Measurements from ENCODE around the gene MTMR6. TPM values are rescaled to one million over a fixed set of nuclear protein-coding genes. Genes with fewer than 3 reads are reported as not detected.
A peak's percentile ranks its signal among the peaks of the same experiment; 100 is the strongest.

The MTMR6 gene
- polyA plus RNA-seq, 1 donor: 13.9 TPM

DNA sequence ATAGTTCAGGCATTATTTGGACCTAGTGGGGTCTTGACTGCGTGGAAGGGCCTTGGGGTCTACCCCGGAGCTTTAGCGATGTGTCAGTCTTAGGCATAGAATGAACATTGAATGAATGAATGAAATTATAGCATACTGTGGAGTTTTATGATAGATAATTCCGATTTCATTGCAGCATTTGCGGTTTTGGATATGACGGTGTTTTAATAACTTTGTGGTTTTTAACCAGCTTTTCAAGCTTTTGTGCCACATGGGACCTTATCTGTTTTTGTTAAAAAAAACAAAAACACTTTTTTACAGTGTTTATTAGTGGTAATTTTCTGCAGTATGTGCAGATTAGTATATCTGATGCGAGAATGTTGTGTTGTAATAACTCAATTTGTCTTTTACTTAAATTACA, 14.8 kb upstream of the MTMR6 start:
- peak overlapping the region; percentile 79 for H3K27ac ChIP-seq (ENCODE audit: low read length)
- DNase-seq: no peak
- peaks cover 4% of the 10 kb centered on the region for H3K9me3 ChIP-seq (ENCODE audit: control insufficient read depth, low read depth, low read length)
- no peaks in the 10 kb centered on the region for H3K4me1 ChIP-seq (ENCODE audit: control insufficient read depth, insufficient read depth, low read length)
- no peaks in the 10 kb centered on the region for H3K36me3 ChIP-seq (ENCODE audit: control insufficient read depth, insufficient read depth, low read length)
- H3K4me3 ChIP-seq (ENCODE audit: low read length): peak overlapping the region; percentile 72
- peaks cover 8% of the 10 kb centered on the region for H3K27me3 ChIP-seq (ENCODE audit: control insufficient read depth, insufficient read depth, low read length)
- WGBS (ENCODE audit: insufficient coverage, low lambda C conversion rate): 0% methylated on average over 1 of the region's 7 CpGs

DNA sequence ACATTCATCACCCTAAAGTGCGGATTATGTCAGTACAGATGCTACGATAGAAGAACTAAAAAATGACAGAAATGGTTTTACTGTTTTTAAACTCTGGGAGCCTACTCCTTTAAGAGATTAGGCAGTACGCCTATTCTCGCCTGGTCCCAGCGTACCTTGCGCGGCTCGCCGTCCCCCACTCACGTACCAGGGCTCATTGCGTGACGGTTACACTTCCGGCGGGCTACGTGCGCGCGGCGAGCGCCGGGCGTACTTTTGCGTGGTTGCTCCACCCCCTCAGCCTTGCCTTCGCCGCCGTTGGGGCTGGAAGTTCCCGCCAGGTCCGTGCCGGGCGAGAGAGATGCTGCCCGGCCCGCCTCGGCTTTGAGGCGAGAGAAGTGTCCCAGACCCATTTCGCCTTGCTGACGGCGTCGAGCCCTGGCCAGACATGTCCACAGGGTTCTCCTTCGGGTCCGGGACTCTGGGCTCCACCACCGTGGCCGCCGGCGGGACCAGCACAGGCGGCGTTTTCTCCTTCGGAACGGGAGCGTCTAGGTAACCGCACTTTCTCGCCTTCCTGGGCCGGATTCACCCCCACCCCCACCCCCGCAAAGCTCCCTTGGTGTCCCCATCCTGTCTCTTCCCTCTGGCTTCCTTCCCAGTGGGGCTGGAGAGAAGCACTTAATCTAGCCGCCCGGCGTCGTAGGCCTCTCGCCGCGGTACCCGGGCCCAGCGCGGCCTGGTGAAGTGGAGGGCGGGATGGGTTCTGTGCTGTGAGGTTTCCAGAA, 14.2 kb upstream of the MTMR6 start, which contains the start of gene NUP58:
Gene NUP58 (plus strand): TSS at position 279 of the 767 bp plus-strand sequence. CDS start 149 bp downstream, at position 428.
- H3K27ac ChIP-seq (ENCODE audit: low read length): peak within 1 kb of the TSS; percentile 79
- H3K9me3 ChIP-seq (ENCODE audit: control insufficient read depth, low read depth, low read length): peaks cover 4% of the 10 kb centered on the region
- H3K36me3 ChIP-seq (ENCODE audit: control insufficient read depth, insufficient read depth, low read length): no peaks in the 10 kb centered on the region
- no CpG with 5 or more reads among the region's 64 CpGs for WGBS (ENCODE audit: insufficient coverage, low lambda C conversion rate)
- peak; percentile 96 to 97 for DNase-seq
- peak within 1 kb of the TSS; percentile 72 for H3K4me3 ChIP-seq (ENCODE audit: low read length)
- peaks cover 11% of the 10 kb centered on the region for H3K27me3 ChIP-seq (ENCODE audit: control insufficient read depth, insufficient read depth, low read length)
- H3K4me1 ChIP-seq (ENCODE audit: control insufficient read depth, insufficient read depth, low read length): no peaks in the 10 kb centered on the region

DNA sequence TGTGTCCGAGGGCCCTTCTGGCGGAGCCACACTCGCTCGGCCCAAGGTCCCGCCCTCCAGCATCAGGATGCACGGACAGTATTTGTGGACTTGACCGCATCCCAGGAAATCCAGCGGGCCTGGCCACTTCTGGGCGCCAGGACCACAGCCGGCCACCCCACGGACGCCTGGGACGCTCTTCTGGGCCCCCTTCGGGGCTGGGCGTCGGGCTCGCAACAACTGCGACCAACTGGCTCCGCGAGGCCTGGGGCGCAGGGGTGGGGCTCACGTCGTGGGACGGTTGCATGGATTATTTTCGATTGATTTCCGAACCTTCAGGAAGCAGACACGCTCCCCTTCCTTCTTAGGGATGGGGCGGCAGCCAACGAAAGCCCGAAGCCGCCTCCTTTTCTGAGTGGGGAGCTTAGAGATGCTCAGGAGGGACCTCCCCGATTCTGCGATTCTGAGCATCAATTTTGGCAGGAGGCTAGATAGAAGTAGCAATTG, 13.6 kb upstream of the MTMR6 start:
- Histone ChIP-seq H3K4me1 (ENCODE audit: control insufficient read depth, insufficient read depth, low read length) (no peaks in the 10 kb centered on the region), H3K9me3 (ENCODE audit: control insufficient read depth, low read depth, low read length) (peaks cover 4% of the 10 kb centered on the region), H3K27me3 (ENCODE audit: control insufficient read depth, insufficient read depth, low read length) (peaks cover 16% of the 10 kb centered on the region), H3K27ac (ENCODE audit: low read length) (peak overlapping the region; percentile 79), H3K36me3 (ENCODE audit: control insufficient read depth, insufficient read depth, low read length) (no peaks in the 10 kb centered on the region), H3K4me3 (ENCODE audit: low read length) (peak overlapping the region; percentile 72)
- WGBS (ENCODE audit: insufficient coverage, low lambda C conversion rate): no CpG with 5 or more reads among the region's 33 CpGs
- DNase-seq: peak in 1 of 2 donors; percentile 10

DNA sequence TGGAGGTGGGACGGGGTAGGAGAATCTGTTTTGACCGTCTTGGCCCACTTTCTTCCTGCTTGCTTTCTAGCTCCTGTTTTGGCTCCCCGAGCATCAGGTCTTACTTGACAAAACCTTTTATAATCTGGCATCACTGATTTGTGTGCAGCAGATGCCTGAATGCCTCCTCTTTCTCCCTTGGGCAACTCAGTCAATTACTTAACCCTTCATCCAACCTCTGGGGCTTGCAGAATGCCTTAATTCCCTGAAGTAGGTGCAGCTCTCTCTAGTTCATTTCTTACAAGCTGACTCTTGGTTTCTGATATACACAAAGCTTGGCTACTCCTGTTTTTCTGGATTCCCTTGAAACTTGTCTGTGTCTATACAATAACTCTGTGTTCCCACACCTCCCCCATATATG, 8.4 kb upstream of the MTMR6 start:
- Histone ChIP-seq H3K36me3 (ENCODE audit: control insufficient read depth, insufficient read depth, low read length) (no peaks in the 10 kb centered on the region), H3K9me3 (ENCODE audit: control insufficient read depth, low read depth, low read length) (peaks cover 1% of the 10 kb centered on the region), H3K4me1 (ENCODE audit: control insufficient read depth, insufficient read depth, low read length) (no peaks in the 10 kb centered on the region), H3K27ac (ENCODE audit: low read length) (no peak overlapping the region), H3K27me3 (ENCODE audit: control insufficient read depth, insufficient read depth, low read length) (peaks cover 35% of the 10 kb centered on the region), H3K4me3 (ENCODE audit: low read length) (no peak overlapping the region)
- no peak for DNase-seq
- WGBS (ENCODE audit: insufficient coverage, low lambda C conversion rate): no CpG with 5 or more reads among the region's 3 CpGs

DNA sequence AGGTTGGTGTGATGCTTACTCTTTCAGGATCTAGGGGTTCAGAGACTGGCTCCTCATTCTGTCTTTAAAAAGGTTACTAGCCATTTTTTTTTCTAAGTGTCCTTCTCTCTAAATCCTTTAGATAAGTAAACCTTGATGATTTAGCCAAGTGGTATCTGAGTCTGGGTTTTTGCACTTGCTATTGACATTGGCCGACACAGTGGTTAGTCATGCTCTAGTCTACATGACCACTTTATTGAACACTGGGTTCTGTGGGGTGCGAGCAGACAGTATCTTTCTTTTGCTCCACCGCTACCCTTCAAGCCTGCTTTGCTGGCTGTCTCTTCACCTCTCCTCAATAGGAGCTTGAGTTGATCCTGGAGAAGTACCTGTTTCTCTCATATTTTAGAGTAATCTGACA, 7.9 kb upstream of the MTMR6 start:
- DNase-seq: no peak
- Histone ChIP-seq H3K27ac (ENCODE audit: low read length) (no peak overlapping the region), H3K4me1 (ENCODE audit: control insufficient read depth, insufficient read depth, low read length) (no peaks in the 10 kb centered on the region), H3K9me3 (ENCODE audit: control insufficient read depth, low read depth, low read length) (no peaks in the 10 kb centered on the region), H3K36me3 (ENCODE audit: control insufficient read depth, insufficient read depth, low read length) (no peaks in the 10 kb centered on the region), H3K27me3 (ENCODE audit: control insufficient read depth, insufficient read depth, low read length) (peaks cover 35% of the 10 kb centered on the region), H3K4me3 (ENCODE audit: low read length) (no peak overlapping the region)
- no CpG with 5 or more reads among the region's 3 CpGs for WGBS (ENCODE audit: insufficient coverage, low lambda C conversion rate)

DNA sequence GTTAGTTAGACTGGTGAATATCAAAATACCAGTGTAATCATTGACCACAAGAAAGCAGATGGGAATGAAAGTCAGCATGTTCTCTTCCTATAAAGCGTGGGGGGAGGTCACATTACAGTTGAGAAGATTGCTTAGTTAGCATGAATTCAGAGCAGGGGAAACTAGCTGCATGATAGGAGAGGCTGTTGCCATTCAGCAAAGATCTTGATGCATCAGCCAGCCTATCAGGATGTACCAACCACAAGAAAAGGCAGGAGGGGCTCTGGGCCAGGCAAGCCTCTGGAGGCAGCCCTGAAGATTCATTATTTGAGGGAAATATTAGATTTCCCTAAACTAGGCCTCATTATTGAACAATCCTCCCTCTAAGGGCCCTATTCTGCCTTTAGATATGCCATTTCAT, 5.0 kb upstream of the MTMR6 start:
- no peaks in the 10 kb centered on the region for H3K36me3 ChIP-seq (ENCODE audit: control insufficient read depth, insufficient read depth, low read length)
- no peaks in the 10 kb centered on the region for H3K4me1 ChIP-seq (ENCODE audit: control insufficient read depth, insufficient read depth, low read length)
- H3K4me3 ChIP-seq (ENCODE audit: low read length): no peak overlapping the region
- peaks cover 40% of the 10 kb centered on the region for H3K27me3 ChIP-seq (ENCODE audit: control insufficient read depth, insufficient read depth, low read length)
- H3K27ac ChIP-seq (ENCODE audit: low read length): no peak overlapping the region
- no CpG with 5 or more reads among the region's 1 CpG for WGBS (ENCODE audit: insufficient coverage, low lambda C conversion rate)
- no peaks in the 10 kb centered on the region for H3K9me3 ChIP-seq (ENCODE audit: control insufficient read depth, low read depth, low read length)
- DNase-seq: no peak

DNA sequence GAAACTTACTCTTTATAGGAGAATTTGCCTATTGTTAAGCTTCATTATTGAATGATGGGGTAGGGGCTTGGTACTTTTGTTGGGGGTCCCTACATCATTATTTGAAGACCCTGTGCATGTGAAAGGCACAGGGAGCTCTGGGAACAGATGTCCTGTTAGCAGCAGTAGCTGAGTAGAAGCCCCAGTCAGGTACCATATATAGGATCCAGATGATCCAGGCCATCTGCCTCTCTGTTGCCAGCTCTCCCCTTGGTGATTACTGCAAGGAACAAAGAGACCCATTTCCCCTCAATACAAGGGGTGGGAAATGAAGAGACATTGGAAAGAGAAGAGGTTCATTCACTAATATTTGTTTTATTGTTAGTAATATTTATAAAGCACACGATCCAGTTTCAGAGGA, 4.4 kb upstream of the MTMR6 start:
- Histone ChIP-seq H3K27ac (ENCODE audit: low read length) (no peak overlapping the region), H3K36me3 (ENCODE audit: control insufficient read depth, insufficient read depth, low read length) (no peaks in the 10 kb centered on the region), H3K9me3 (ENCODE audit: control insufficient read depth, low read depth, low read length) (no peaks in the 10 kb centered on the region), H3K4me3 (ENCODE audit: low read length) (no peak overlapping the region), H3K4me1 (ENCODE audit: control insufficient read depth, insufficient read depth, low read length) (no peaks in the 10 kb centered on the region), H3K27me3 (ENCODE audit: control insufficient read depth, insufficient read depth, low read length) (peaks cover 38% of the 10 kb centered on the region)
- WGBS (ENCODE audit: insufficient coverage, low lambda C conversion rate): no CpG with 5 or more reads among the region's 1 CpG
- no peak for DNase-seq

DNA sequence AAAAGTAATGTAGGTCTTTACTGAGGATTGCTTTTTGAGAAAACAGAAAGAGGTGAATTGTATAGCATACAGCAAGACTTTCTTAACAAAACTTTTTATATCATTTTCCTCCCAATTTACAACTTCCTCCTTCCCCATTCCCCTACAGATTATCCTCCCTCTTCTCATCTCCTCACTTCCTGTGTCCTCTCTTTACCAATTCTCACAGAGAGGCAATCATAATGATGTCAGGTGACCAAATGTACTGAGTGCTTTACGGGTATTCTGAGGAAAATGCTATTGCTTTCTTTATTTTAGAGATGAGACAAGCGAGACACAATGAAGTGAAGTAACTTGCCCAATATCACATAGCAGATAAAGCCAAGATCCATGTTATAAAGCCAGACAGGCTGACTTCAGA, 1.7 kb upstream of the MTMR6 start:
- no peak overlapping the region for H3K27ac ChIP-seq (ENCODE audit: low read length)
- H3K9me3 ChIP-seq (ENCODE audit: control insufficient read depth, low read depth, low read length): no peaks in the 10 kb centered on the region
- no peak overlapping the region for H3K4me3 ChIP-seq (ENCODE audit: low read length)
- no peak for DNase-seq
- 70% methylated on average over 2 of the region's 2 CpGs for WGBS (ENCODE audit: insufficient coverage, low lambda C conversion rate)
- peaks cover 25% of the 10 kb centered on the region for H3K27me3 ChIP-seq (ENCODE audit: control insufficient read depth, insufficient read depth, low read length)
- H3K4me1 ChIP-seq (ENCODE audit: control insufficient read depth, insufficient read depth, low read length): no peaks in the 10 kb centered on the region
- no peaks in the 10 kb centered on the region for H3K36me3 ChIP-seq (ENCODE audit: control insufficient read depth, insufficient read depth, low read length)

DNA sequence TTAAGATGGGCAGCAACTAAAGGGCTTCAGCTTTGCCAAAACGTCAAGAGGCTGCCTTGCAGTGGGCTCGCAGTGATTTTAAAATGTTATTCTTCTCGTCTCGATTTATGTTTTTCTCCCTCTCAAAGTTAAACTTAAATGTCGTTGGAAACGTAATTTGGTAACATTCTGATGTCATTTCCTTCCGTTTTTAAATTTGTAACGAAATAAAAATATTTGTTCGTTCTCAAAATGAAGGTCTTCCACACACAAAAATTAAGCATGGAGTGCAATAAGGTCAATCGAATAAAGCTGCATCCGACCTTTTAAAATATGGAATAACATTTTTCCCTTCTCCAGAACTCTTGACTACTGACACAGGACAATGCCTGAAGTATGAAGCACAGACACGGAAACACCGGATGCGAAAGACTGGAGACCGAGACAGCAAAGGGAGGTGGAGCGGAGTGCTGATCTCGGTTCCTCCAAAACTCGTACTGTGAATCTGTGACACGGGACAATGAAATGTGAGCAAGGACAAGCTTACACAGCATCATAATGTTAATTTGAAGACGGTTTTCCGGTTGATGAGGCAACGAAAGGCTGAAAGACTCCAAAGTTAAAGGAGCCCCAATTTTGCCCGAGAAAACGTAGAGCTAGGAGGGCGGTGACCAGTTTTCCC, 850 bp downstream of the MTMR6 start:
- Histone ChIP-seq H3K4me3 (ENCODE audit: low read length) (peak overlapping the region; percentile 78), H3K27me3 (ENCODE audit: control insufficient read depth, insufficient read depth, low read length) (peaks cover 18% of the 10 kb centered on the region), H3K27ac (ENCODE audit: low read length) (peak overlapping the region; percentile 88), H3K4me1 (ENCODE audit: control insufficient read depth, insufficient read depth, low read length) (no peaks in the 10 kb centered on the region), H3K36me3 (ENCODE audit: control insufficient read depth, insufficient read depth, low read length) (no peaks in the 10 kb centered on the region), H3K9me3 (ENCODE audit: control insufficient read depth, low read depth, low read length) (no peaks in the 10 kb centered on the region)
- DNase-seq: peak in 1 of 2 donors; percentile 50
- WGBS (ENCODE audit: insufficient coverage, low lambda C conversion rate): 32% methylated on average over 9 of the region's 25 CpGs

DNA sequence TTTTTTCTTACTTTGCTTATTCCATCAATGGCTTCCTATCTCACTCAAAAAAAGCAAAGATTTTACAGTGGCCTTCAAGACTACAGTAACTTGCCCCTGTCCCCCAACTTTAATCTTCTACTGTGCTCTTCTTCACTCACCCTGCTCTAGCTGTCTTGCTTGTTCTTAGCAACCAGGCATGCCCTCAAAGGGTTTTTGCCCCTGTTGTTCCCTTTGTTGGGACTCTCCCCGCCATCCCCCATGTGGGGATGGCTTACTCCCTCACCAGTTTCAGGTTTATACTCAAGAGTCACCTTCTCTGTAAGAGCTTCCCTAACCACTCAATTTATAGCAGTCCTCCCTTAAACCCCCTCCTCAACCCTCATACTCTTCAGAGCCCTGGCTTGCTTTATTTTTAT, 5.4 kb downstream of the MTMR6 start:
- Histone ChIP-seq H3K36me3 (ENCODE audit: control insufficient read depth, insufficient read depth, low read length) (no peaks in the 10 kb centered on the region), H3K27me3 (ENCODE audit: control insufficient read depth, insufficient read depth, low read length) (no peaks in the 10 kb centered on the region), H3K4me1 (ENCODE audit: control insufficient read depth, insufficient read depth, low read length) (no peaks in the 10 kb centered on the region), H3K27ac (ENCODE audit: low read length) (no peak overlapping the region), H3K4me3 (ENCODE audit: low read length) (no peak overlapping the region), H3K9me3 (ENCODE audit: control insufficient read depth, low read depth, low read length) (no peaks in the 10 kb centered on the region)
- DNase-seq: no peak
- WGBS (ENCODE audit: insufficient coverage, low lambda C conversion rate): 89% methylated on average over 1 of the region's 1 CpG
